Endothelial cell of umbilical vein (primary cell): ENCODE measurements around the gene NCL. TPM values are rescaled to one million over a fixed set of nuclear protein-coding genes. Genes with fewer than 3 reads are reported as not detected.

Source experiments
- BruUV-seq: library from RNA; stranded (reverse); fragments of 400-500 nt; replicated peaks from 2 replicates; lab custom pipeline; 2021; lab: Mats Ljungman, UMichigan
- CTCF ChIA-PET: fragments of 300-600, 350-600 bp; sonication (Branson Sonifier 250); formaldehyde crosslinking; loops from one replicate; lab custom pipeline; 2021; ENCODE audit warnings: antibody characterized with exemption, inconsistent platforms; lab: Charles Lee
- POLR2A ChIA-PET: fragments of 300-600, 350-600 bp; sonication (Branson Sonifier 250); formaldehyde crosslinking; loops from one replicate; lab custom pipeline; 2021; ENCODE audit warnings: antibody characterized with exemption, inconsistent platforms; lab: Charles Lee
- DNase-seq: peaks from one replicate; pipeline ENCODE4 v3.0.0-alpha.2; 2011; ENCODE audit warnings: low read depth, low spot score
- FAIRE-seq: peaks from 2 replicates; lab custom pipeline; 2011; peaks lifted over from hg19 to GRCh38; lab: Jason Lieb, UNC
- H2AFZ ChIP-seq: 2 replicates; pipeline ENCODE4 v1.6.0; 2012; ENCODE audit warnings: low read depth, low read length, control low read depth, inconsistent platforms
- H3K27ac ChIP-seq: 2 replicates; pipeline ENCODE4 v1.5.1; 2011; ENCODE audit warnings: low read depth, mild to moderate bottlenecking, control low read depth, low read length, moderate library complexity; ENCODE audit not compliant: insufficient read depth
- H3K27me3 ChIP-seq, 2 experiments: 2 replicates each; pipeline versions ENCODE4 v1.6.0 to v1.6.1; 2011; ENCODE audit warnings: low read length in 2 of 2, mixed read lengths in 1 of 2; ENCODE audit not compliant: control insufficient read depth in 2 of 2, insufficient read depth in 2 of 2
- H3K36me3 ChIP-seq, 2 experiments: 2 replicates in 1 of 2; 3 replicates in 1 of 2; pipeline ENCODE4 v1.5.1; 2011; ENCODE audit warnings: low read length in 2 of 2, mild to moderate bottlenecking in 1 of 2, moderate library complexity in 1 of 2; ENCODE audit not compliant: control insufficient read depth in 2 of 2, insufficient read depth in 2 of 2; ENCODE audit errors: extremely low read depth in 1 of 2
- H3K4me1 ChIP-seq: 3 replicates; pipeline ENCODE4 v1.5.1; 2011; ENCODE audit warnings: mild to moderate bottlenecking, low read length; ENCODE audit not compliant: control insufficient read depth, insufficient read depth; ENCODE audit errors: extremely low read depth
- H3K4me2 ChIP-seq: 2 replicates; pipeline ENCODE4 v1.6.1; 2011; ENCODE audit warnings: low read length, control low read depth, mixed read lengths; ENCODE audit not compliant: insufficient read depth
- H3K4me3 ChIP-seq, 3 experiments: fragments of 200-600 bp in 1 of 3; sonication (generic), shearing (Covaris generic) in 1 of 3; replicated peaks in 1 of 3; 2 replicates each; pipeline ENCODE4 v1.5.1; 2011 to 2016; ENCODE audit warnings: control low read depth in 3 of 3, low read length in 3 of 3, mild to moderate bottlenecking in 2 of 3, inconsistent platforms in 1 of 3, low read depth in 1 of 3, moderate library complexity in 1 of 3; ENCODE audit not compliant: insufficient read depth in 1 of 3
- H3K79me2 ChIP-seq: 2 replicates; pipeline ENCODE4 v1.6.0; 2012; ENCODE audit warnings: low read length, inconsistent platforms; ENCODE audit not compliant: control insufficient read depth, insufficient read depth
- H3K9ac ChIP-seq: replicated peaks from 2 replicates; pipeline ENCODE3; 2011; ENCODE audit warnings: low read length, control low read depth; ENCODE audit not compliant: insufficient read depth; ENCODE audit errors: extremely low read depth
- H3K9me1 ChIP-seq: replicated peaks from 3 replicates; pipeline ENCODE4 v1.6.0; 2011; ENCODE audit warnings: mild to moderate bottlenecking, low read length; ENCODE audit not compliant: control insufficient read depth, insufficient read depth; ENCODE audit errors: extremely low read depth
- H3K9me3 ChIP-seq: replicated peaks from 2 replicates; pipeline ENCODE4 v1.5.1; 2012; ENCODE audit warnings: low read length, inconsistent platforms; ENCODE audit not compliant: control insufficient read depth, insufficient read depth
- H4K20me1 ChIP-seq: replicated peaks from 2 replicates; pipeline ENCODE3; 2011; ENCODE audit warnings: mild to moderate bottlenecking, low read length; ENCODE audit not compliant: control insufficient read depth, insufficient read depth; ENCODE audit errors: extremely low read depth
- FOS ChIP-seq: IDR thresholded peaks from 2 replicates; pipeline ENCODE4 v1.6.1; 2011; ENCODE audit warnings: mild to moderate bottlenecking, low read length, moderate library complexity, borderline replicate concordance; ENCODE audit not compliant: insufficient read depth
- GATA2 ChIP-seq: IDR thresholded peaks from 2 replicates; pipeline ENCODE4 v1.7.0; 2011; ENCODE audit warnings: low read depth, mild to moderate bottlenecking, moderate library complexity, mixed read lengths, low read length; ENCODE audit not compliant: insufficient read length, insufficient read depth
- JUN ChIP-seq: IDR thresholded peaks from 2 replicates; pipeline ENCODE4 v1.6.1; 2011; ENCODE audit warnings: borderline replicate concordance, low read depth; ENCODE audit not compliant: insufficient read length, insufficient read depth
- MYC ChIP-seq: IDR thresholded peaks from one replicate; pipeline ENCODE4 v1.6.1; 2011; ENCODE audit warnings: mild to moderate bottlenecking, low read depth, low read length
- POLR2A ChIP-seq: IDR thresholded peaks from 2 replicates; pipeline ENCODE4 v1.6.1; 2012; ENCODE audit warnings: low read depth, mild to moderate bottlenecking, control low read depth, low read length
- POLR2AphosphoS5 ChIP-seq: IDR thresholded peaks from 2 replicates; pipeline ENCODE4 v1.6.1; 2012; ENCODE audit warnings: low read depth, mild to moderate bottlenecking, control low read depth, low read length, moderate library complexity; ENCODE audit not compliant: insufficient read depth
- dilution Hi-C: fragments of 300-500 bp; cut with MboI; formaldehyde crosslinking; loops from one replicate; pipeline ENCODE4 v1.15.0; 2019; ENCODE audit warnings: low sequenced_read_pairs; ENCODE audit not compliant: extremely low pct_ligation_motif_present
- intact Hi-C: fragments of 100-400 bp; cut with micrococcal nuclease; formaldehyde crosslinking; loops from one replicate; pipeline ENCODE4 v1.10.0; 2022
- polyA plus RNA-seq, 4 experiments: library from polyadenylated mRNA; depleted of rRNA in 3 of 4; stranded (reverse) in 3 of 4; unstranded in 1 of 4; fragments of >200 nt; gene quantifications; 2 replicates each; pipeline versions ENCODE4 v1.2.1 to v1.2.3, GENCODE V29; 2011 to 2012; ENCODE audit warnings: missing spikeins in 1 of 4
- total RNA-seq: library from RNA; stranded (reverse); gene quantifications from 2 replicates; pipeline ENCODE4 v1.2.3, GENCODE V29; 2021
- TF ChIP-seq, protein P1 (sequence below): IDR thresholded peaks from 2 replicates; pipeline ENCODE4 v1.6.1; 2011; ENCODE audit not compliant: insufficient read depth, insufficient read length

NCL gene
- total and polyA plus RNA-seq, 2 donors (not counting 3 experiments of a cell fraction or from before 2014, with no cell fraction given) = 35.3 to 708 TPM

- no peak for TF ChIP-seq POLR2A
- TF ChIP-seq, protein P1, sequence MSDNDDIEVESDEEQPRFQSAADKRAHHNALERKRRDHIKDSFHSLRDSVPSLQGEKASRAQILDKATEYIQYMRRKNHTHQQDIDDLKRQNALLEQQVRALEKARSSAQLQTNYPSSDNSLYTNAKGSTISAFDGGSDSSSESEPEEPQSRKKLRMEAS = no peak
- no peak for TF ChIP-seq MYC
- TF ChIP-seq FOS = no peak
- no peak for TF ChIP-seq POLR2AphosphoS5
- TF ChIP-seq JUN = no peak
- H3K4me1 ChIP-seq = no peaks in the 10 kb centered on the region
- no peak overlapping the region for H3K4me2 ChIP-seq
- BruUV-seq = no TSS peak
- no peaks in the 10 kb centered on the region for H3K9me3 ChIP-seq
- dilution Hi-C loops (no loop called here), intact Hi-C loops (no loop called here)
- H3K9me1 ChIP-seq = no peaks in the 10 kb centered on the region
- POLR2A ChIA-PET = no interaction called here
- no peak overlapping the region for H3K4me3 ChIP-seq
- no peak overlapping the region for H3K9ac ChIP-seq
- no peaks in the 10 kb centered on the region for H3K27me3 ChIP-seq
- H4K20me1 ChIP-seq = no peaks in the 10 kb centered on the region
- no peaks in the 10 kb centered on the region for H3K79me2 ChIP-seq
- H3K36me3 ChIP-seq = no peaks in the 10 kb centered on the region
- H2AFZ ChIP-seq = no peak overlapping the region
- no peak overlapping the region for H3K27ac ChIP-seq
- CTCF ChIA-PET = interaction anchor here (1.2 kb wide), 1 partner anchor 20 kb away, joined by 3 read pairs; no protein-coding TSS in a partner anchor
- no peak for FAIRE-seq
- no peak for DNase-seq
Observed at GRCh38 chr2:231502596-231502995, 38.3 kb upstream of the NCL start.

GRCh38 chr2:231497651-231498050 is 33.4 kb upstream of the NCL start:
- POLR2A ChIA-PET = no interaction called here
- H3K9ac ChIP-seq = no peak overlapping the region
- no peaks in the 10 kb centered on the region for H3K79me2 ChIP-seq
- H2AFZ ChIP-seq = no peak overlapping the region
- H3K4me2 ChIP-seq = no peak overlapping the region
- FAIRE-seq (no peak), DNase-seq (no peak)
- no peaks in the 10 kb centered on the region for H4K20me1 ChIP-seq
- TF ChIP-seq POLR2AphosphoS5 (no peak), MYC (no peak), POLR2A (no peak), FOS (no peak), GATA2 (no peak), JUN (no peak)
- TF ChIP-seq, protein P1 = no peak
- intact Hi-C loops = no loop called here
- H3K36me3 ChIP-seq = no peaks in the 10 kb centered on the region
- peaks cover 0 to 3% of the 10 kb centered on the region in 2 experiments for H3K27me3 ChIP-seq
- BruUV-seq = no TSS peak
- dilution Hi-C loops = no loop called here
- CTCF ChIA-PET = interaction anchor here (2.6 kb wide), 1 partner anchor 15 kb away, joined by 11 read pairs; no protein-coding TSS in a partner anchor
- no peak overlapping the region for H3K4me3 ChIP-seq
- no peak overlapping the region for H3K27ac ChIP-seq
- no peaks in the 10 kb centered on the region for H3K9me3 ChIP-seq
- H3K4me1 ChIP-seq = no peaks in the 10 kb centered on the region
- H3K9me1 ChIP-seq = no peaks in the 10 kb centered on the region
